Measurements from ENCODE around the gene MORN1. TPM values are rescaled to one million over a fixed set of nuclear protein-coding genes. Genes with fewer than 3 reads are reported as not detected.
"Not testable (repeated sequence)": the region's sequence is repeated elsewhere in the genome, so short reads cannot be mapped to it uniquely, and the experiment has no call there.

The MORN1 gene
- polyA plus RNA-seq, 1 donor from 2014 or later: 6.7 TPM

GRCh38 chr1:2331580-2331979 lies 59.8 kb downstream of the MORN1 start:
- not testable (repeated sequence) for H3K9me3 Mint-ChIP-seq, H3K36me3 Mint-ChIP-seq, H3K27me3 Mint-ChIP-seq, H3K4me3 Mint-ChIP-seq, H3K4me1 Mint-ChIP-seq, H3K27ac Mint-ChIP-seq

- H3K9me3 Mint-ChIP-seq: no peaks in the 10 kb centered on the region
- no peak overlapping the region for H3K27ac Mint-ChIP-seq
- H3K36me3 Mint-ChIP-seq: no peaks in the 10 kb centered on the region
- no peak overlapping the region for H3K4me3 Mint-ChIP-seq
- no peaks in the 10 kb centered on the region for H3K4me1 Mint-ChIP-seq
- H3K27me3 Mint-ChIP-seq: peaks cover 3% of the 10 kb centered on the region
Observed at GRCh38 chr1:2331200-2331544, 60.2 kb downstream of the MORN1 start.

DNA sequence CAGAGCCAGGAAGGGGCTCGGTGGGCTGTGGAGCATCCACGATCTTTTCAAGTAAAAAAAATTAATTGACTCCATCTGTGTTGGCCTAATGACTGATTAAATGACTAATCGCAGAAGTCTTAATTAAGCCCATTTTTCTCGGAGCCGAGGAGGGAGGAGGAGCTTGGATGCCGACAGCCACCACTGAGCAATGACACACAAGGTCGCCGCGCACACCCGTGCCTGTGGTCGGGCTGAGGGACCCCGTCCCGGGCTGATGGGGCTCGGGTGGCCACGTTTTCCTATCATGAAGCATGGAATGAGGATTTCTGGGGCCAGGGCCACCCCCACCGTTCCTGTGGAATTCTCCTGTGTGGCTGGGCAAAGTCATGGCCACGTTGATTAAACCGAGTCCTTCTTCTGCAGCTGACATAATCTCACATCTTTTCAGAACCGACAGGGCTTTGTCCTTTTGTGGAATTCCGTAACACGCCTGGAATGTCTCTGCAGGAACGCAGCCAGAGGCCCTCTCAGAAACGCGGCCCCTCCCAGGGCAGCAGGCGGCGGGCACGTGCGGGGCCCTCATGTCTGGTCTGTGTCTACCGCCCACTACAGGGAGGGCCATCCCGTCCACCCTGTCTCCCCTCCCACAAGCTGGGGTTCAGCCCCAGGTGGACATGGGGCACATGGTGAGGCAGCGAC lies 60.7 kb downstream of the MORN1 start:
- Mint-ChIP-seq H3K36me3 (no peaks in the 10 kb centered on the region), H3K9me3 (no peaks in the 10 kb centered on the region), H3K27ac (no peak overlapping the region)

DNA sequence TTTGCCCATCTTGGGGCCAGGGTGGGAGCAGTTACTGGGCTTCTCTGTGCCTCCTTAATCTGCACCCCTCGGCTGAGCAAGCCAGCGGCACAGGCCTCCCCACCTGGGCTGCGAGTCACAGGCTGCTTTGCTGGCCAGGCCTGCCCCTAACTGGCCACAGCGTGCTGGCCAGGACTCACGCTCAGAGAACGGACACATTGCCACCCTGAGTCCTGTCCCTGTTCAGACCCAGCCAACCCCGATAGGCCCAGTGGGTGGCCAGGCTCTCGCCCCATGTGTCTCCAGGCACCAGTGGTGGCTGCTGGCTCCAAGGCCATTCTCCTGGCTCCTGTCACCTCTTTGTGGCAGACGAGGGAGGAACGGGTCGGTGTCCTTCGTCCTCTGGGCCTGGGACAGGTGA lies 61.3 kb downstream of the MORN1 start:
- no peaks in the 10 kb centered on the region for H3K4me1 Mint-ChIP-seq
- no peaks in the 10 kb centered on the region for H3K9me3 Mint-ChIP-seq
- no peaks in the 10 kb centered on the region for H3K36me3 Mint-ChIP-seq
- peaks cover 3% of the 10 kb centered on the region for H3K27me3 Mint-ChIP-seq
- no peak overlapping the region for H3K27ac Mint-ChIP-seq
- H3K4me3 Mint-ChIP-seq: no peak overlapping the region

More for the DNA sequence above, 60.7 kb downstream of the MORN1 start:
- peaks cover 3% of the 10 kb centered on the region for H3K27me3 Mint-ChIP-seq
- H3K4me1 Mint-ChIP-seq: no peaks in the 10 kb centered on the region
- H3K4me3 Mint-ChIP-seq: no peak overlapping the region

GRCh38 chr1:2328676-2329455 lies 62.5 kb downstream of the MORN1 start:
- H3K27me3 Mint-ChIP-seq: peaks cover 3% of the 10 kb centered on the region
- H3K36me3 Mint-ChIP-seq: no peaks in the 10 kb centered on the region
- no peaks in the 10 kb centered on the region for H3K9me3 Mint-ChIP-seq
- H3K4me3 Mint-ChIP-seq: no peak overlapping the region
- H3K4me1 Mint-ChIP-seq: no peaks in the 10 kb centered on the region
- no peak overlapping the region for H3K27ac Mint-ChIP-seq

DNA sequence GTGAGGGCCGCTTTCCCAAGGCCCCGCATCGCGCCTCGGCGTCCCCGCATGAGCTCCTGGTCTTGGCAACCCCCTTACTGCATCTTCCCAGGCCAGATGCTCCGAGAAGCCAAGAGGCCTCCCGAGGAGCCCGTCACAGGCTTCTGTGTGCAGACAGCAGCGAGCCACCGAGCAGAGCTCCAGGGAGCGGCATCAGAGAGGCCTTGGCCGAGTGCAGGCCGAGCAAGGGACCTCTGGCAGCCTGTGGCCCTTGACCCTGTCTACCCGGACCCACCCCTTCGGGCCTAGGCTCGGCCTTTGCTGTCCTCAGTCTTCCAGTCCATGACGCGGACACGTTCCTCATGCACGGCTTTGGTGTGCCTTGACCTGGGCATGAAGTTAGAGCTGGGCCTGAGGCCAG lies 63.5 kb downstream of the MORN1 start:
- Mint-ChIP-seq H3K36me3 (no peaks in the 10 kb centered on the region), H3K27ac (no peak overlapping the region)

GRCh38 chr1:2327162-2327561 lies 64.2 kb downstream of the MORN1 start:
- H3K9me3 Mint-ChIP-seq, H3K36me3 Mint-ChIP-seq, H3K27me3 Mint-ChIP-seq, H3K4me1 Mint-ChIP-seq, H3K4me3 Mint-ChIP-seq: not testable (repeated sequence)
- H3K27ac Mint-ChIP-seq: peak overlapping the region in 1 of 3 donors; percentile 6

More for the DNA sequence above, 63.5 kb downstream of the MORN1 start:
- no peaks in the 10 kb centered on the region for H3K9me3 Mint-ChIP-seq
- H3K4me3 Mint-ChIP-seq: no peak overlapping the region
- H3K4me1 Mint-ChIP-seq: no peaks in the 10 kb centered on the region
- H3K27me3 Mint-ChIP-seq: peaks cover 3% of the 10 kb centered on the region

- no peaks in the 10 kb centered on the region for H3K36me3 Mint-ChIP-seq
- no peaks in the 10 kb centered on the region for H3K4me1 Mint-ChIP-seq
- no peak overlapping the region for H3K4me3 Mint-ChIP-seq
- H3K9me3 Mint-ChIP-seq: no peaks in the 10 kb centered on the region
- H3K27me3 Mint-ChIP-seq: peaks cover 3% of the 10 kb centered on the region
- H3K27ac Mint-ChIP-seq: no peak overlapping the region
Observed at GRCh38 chr1:2326524-2326923, 64.8 kb downstream of the MORN1 start.

GRCh38 chr1:2324553-2325366 lies 66.6 kb downstream of the MORN1 start:
- H3K9me3 Mint-ChIP-seq: no peaks in the 10 kb centered on the region
- no peaks in the 10 kb centered on the region for H3K27me3 Mint-ChIP-seq
- no peaks in the 10 kb centered on the region for H3K4me1 Mint-ChIP-seq
- no peaks in the 10 kb centered on the region for H3K36me3 Mint-ChIP-seq
- H3K4me3 Mint-ChIP-seq: peak overlapping the region in 1 of 4 donors; percentile 52
- H3K27ac Mint-ChIP-seq: peak overlapping the region in 1 of 3 donors; percentile 39

GRCh38 chr1:2323451-2323974 lies 67.8 kb downstream of the MORN1 start:
- Mint-ChIP-seq H3K4me3 (no peak overlapping the region), H3K27me3 (no peaks in the 10 kb centered on the region), H3K4me1 (no peaks in the 10 kb centered on the region), H3K27ac (no peak overlapping the region), H3K9me3 (no peaks in the 10 kb centered on the region), H3K36me3 (no peaks in the 10 kb centered on the region)

DNA sequence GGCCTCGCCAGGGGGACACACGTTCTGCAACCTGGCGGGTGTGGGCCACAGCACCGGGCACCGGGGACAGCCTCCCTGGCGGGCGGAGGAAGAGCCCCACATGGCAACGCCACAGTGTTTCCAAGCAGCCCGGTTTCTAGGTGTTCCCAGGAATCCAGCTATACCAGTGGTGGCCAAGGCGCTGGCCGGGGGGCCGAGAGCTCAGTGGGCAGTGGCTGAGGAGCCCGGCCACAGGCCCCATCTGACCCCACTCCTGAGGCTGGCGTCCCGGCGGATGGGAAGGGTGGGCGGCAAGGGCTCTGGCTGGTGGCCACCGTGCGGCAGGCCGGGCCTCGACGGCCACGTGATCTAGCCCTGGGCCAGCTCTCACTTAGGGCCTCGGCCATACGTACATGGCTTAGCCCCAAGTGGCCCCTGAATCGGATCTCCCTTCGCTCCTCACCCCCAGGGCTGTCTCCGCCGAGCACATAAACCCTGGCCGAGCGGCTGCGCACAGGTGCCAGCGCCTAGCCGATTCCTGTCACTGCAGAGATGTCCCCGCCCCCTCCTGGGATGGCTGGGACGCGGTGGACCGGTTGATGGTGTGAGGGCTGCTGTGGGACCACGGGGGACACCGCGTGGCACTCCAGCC lies 68.7 kb downstream of the MORN1 start:
- Mint-ChIP-seq H3K9me3 (no peaks in the 10 kb centered on the region), H3K27ac (no peak overlapping the region), H3K36me3 (no peaks in the 10 kb centered on the region), H3K4me3 (no peak overlapping the region), H3K4me1 (no peaks in the 10 kb centered on the region), H3K27me3 (no peaks in the 10 kb centered on the region)

- Mint-ChIP-seq H3K36me3 (no peaks in the 10 kb centered on the region), H3K27ac (no peak overlapping the region), H3K4me1 (no peaks in the 10 kb centered on the region), H3K27me3 (no peaks in the 10 kb centered on the region), H3K9me3 (no peaks in the 10 kb centered on the region), H3K4me3 (no peak overlapping the region)
Observed at GRCh38 chr1:2322065-2322571, 69.2 kb downstream of the MORN1 start.

DNA sequence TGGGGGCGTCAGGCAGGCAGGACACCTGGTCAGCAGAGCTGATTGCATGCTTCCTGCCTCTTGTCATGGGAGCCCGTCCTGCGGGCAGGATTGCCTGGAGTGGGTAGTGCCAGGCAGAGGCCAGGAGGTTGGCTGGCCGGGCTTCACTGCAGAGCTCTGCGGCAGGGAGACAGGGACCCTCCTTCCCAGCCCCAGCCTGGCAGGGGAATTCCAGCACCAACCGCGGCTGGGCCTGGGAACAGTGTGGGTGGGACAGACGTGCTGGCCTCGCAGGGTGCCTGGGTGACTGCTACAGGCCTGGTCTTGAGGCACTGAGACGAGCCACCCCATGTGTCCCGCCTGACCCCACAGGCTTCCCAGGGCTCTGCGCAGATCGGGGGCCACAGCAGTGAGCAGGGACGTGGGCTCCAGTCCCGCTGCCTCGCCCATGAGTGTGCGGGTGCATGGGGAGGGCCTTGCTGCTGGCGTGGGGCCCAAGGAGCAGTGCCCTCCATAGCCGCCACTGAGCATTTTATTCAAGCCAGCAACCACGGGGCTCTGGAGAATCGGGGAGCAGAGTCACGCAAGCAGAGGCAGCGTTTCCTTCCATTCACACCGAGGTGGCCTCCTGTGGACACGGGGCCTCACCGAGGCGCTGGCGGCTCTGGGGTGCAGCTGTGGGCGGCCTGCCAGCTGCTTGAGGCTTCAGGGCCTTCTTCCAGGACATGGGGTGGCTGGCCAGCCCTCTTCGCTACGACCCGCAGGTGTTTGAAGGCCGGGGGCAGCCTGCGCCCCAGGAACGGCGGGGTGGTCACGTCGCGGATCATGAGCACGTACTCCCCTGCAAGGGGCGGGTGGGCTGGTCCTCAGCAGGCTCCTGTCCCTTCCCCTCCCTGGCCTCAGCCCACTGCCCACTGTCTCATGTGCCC lies 70.3 kb downstream of the MORN1 start:
- H3K4me3 Mint-ChIP-seq: no peak overlapping the region
- H3K27ac Mint-ChIP-seq: no peak overlapping the region
- peaks cover 1% of the 10 kb centered on the region for H3K36me3 Mint-ChIP-seq
- H3K27me3 Mint-ChIP-seq: no peaks in the 10 kb centered on the region
- H3K9me3 Mint-ChIP-seq: no peaks in the 10 kb centered on the region
- H3K4me1 Mint-ChIP-seq: no peaks in the 10 kb centered on the region

DNA sequence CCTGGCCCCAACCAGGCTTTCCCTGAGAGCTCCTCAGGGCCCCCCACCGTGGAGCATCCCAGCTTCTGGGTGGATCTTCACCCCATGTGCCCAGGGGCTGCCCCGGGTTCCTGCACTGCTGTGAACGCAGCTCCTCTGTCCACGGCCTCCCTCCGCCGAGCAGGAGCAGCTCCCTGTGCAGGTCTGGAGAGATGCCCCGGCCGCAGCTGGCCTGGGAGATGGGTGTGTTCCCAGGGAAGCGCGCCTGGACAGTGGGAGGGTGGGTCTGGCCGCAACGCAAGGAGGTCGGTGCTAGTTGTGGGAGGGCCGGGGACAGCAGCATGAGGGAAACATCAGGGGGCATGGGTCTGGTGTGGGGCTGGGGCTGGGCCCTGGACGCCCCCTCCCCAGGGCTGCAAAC lies 71.3 kb downstream of the MORN1 start:
- H3K9me3 Mint-ChIP-seq: no peaks in the 10 kb centered on the region
- no peak overlapping the region for H3K27ac Mint-ChIP-seq
- H3K4me3 Mint-ChIP-seq: no peak overlapping the region
- peaks cover 1% of the 10 kb centered on the region for H3K36me3 Mint-ChIP-seq
- no peaks in the 10 kb centered on the region for H3K4me1 Mint-ChIP-seq
- no peaks in the 10 kb centered on the region for H3K27me3 Mint-ChIP-seq

Data from IgD-negative memory B cell (primary cell).